Measurements from ENCODE around the gene ARF1.

Gene ARF1

DNA sequence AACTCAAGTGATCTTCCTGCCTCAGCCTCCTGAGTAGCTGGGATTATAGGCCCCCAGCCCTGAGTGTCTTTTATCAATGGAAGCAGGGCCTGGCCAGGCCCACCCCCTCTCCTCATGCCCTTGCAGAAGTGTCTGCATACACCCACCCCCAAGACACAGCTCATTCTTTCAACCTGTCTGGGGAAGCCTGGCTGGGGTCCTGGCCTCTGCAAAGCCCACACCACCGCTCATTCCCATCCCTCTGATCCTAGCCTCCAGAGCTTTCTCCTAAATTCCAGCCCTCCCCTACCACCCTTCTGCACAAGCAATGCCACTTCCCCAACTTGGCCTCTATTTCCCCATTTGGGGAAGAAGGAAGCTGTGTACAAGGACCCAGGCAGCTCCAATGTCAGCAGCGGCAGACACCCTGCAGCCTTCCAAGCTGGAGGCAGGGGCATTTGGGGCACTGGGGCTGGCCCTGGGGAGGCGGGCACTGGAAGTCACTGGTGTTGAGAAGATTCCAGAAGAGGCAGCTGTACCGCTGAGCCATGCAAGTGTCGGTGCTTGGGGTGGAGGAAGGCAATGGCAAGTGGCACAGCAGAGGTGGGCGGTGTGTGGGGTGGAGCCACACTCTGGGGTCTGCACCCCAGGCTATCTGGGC, 33.7 kb upstream of the ARF1 start:
- no peak overlapping the region for H3K4me2 ChIP-seq (ENCODE audit: low read length)
- no peak overlapping the region for H2AFZ ChIP-seq
- H3K27me3 ChIP-seq (ENCODE audit: control insufficient read depth, insufficient read depth, low read length), result no peaks in the 10 kb centered on the region
- TF ChIP-seq, protein P1, sequence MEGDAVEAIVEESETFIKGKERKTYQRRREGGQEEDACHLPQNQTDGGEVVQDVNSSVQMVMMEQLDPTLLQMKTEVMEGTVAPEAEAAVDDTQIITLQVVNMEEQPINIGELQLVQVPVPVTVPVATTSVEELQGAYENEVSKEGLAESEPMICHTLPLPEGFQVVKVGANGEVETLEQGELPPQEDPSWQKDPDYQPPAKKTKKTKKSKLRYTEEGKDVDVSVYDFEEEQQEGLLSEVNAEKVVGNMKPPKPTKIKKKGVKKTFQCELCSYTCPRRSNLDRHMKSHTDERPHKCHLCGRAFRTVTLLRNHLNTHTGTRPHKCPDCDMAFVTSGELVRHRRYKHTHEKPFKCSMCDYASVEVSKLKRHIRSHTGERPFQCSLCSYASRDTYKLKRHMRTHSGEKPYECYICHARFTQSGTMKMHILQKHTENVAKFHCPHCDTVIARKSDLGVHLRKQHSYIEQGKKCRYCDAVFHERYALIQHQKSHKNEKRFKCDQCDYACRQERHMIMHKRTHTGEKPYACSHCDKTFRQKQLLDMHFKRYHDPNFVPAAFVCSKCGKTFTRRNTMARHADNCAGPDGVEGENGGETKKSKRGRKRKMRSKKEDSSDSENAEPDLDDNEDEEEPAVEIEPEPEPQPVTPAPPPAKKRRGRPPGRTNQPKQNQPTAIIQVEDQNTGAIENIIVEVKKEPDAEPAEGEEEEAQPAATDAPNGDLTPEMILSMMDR (IDR thresholded peaks at IDR 0.05), result no peak
- no peaks in the 10 kb centered on the region for H3K9me3 ChIP-seq (ENCODE audit: control insufficient read depth, low read length)
- H3K4me3 ChIP-seq (ENCODE audit: low read depth, low read length), result no peak overlapping the region
- no peaks in the 10 kb centered on the region for H3K79me2 ChIP-seq
- H3K27ac ChIP-seq, result no peak overlapping the region
- no peak overlapping the region for H3K9ac ChIP-seq
- H3K36me3 ChIP-seq (ENCODE audit: control insufficient read depth, insufficient read depth, low read length), result no peaks in the 10 kb centered on the region
- no peaks in the 10 kb centered on the region for H3K4me1 ChIP-seq

DNA sequence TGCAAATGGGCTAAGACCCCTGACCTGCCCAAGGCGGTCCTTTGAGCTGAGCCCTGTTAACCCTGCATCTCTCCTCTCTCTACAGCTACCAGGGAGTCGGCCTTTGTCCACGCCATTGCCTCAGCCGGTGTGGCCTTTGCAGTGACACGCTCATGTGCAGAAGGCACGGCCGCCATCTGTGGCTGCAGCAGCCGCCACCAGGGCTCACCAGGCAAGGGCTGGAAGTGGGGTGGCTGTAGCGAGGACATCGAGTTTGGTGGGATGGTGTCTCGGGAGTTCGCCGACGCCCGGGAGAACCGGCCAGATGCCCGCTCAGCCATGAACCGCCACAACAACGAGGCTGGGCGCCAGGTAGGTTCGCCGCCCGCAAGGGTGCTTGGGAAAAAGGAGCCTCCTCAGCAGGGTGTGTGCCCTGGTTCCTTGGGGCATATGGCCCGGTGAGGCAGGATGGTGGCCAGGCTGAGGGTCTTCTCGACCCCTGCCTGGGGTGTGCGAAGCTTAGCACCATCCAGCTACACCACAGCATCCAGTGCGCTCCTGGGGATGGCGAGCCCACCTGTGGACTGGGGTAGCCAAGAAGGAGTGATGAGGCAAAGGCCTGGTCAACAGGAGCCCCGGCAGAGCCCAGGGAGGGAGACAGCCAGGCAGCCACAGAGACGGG, 31.8 kb upstream of the ARF1 start:
- TF ChIP-seq, protein P1 (IDR thresholded peaks at IDR 0.05), result no peak
- Histone ChIP-seq H3K79me2 (no peaks in the 10 kb centered on the region), H2AFZ (no peak overlapping the region), H3K4me2 (ENCODE audit: low read length) (no peak overlapping the region), H3K9ac (no peak overlapping the region), H3K36me3 (ENCODE audit: control insufficient read depth, insufficient read depth, low read length) (no peaks in the 10 kb centered on the region), H3K27me3 (ENCODE audit: control insufficient read depth, insufficient read depth, low read length) (no peaks in the 10 kb centered on the region), H3K27ac (no peak overlapping the region), H3K4me1 (no peaks in the 10 kb centered on the region), H3K9me3 (ENCODE audit: control insufficient read depth, low read length) (no peaks in the 10 kb centered on the region), H3K4me3 (ENCODE audit: low read depth, low read length) (no peak overlapping the region)

DNA sequence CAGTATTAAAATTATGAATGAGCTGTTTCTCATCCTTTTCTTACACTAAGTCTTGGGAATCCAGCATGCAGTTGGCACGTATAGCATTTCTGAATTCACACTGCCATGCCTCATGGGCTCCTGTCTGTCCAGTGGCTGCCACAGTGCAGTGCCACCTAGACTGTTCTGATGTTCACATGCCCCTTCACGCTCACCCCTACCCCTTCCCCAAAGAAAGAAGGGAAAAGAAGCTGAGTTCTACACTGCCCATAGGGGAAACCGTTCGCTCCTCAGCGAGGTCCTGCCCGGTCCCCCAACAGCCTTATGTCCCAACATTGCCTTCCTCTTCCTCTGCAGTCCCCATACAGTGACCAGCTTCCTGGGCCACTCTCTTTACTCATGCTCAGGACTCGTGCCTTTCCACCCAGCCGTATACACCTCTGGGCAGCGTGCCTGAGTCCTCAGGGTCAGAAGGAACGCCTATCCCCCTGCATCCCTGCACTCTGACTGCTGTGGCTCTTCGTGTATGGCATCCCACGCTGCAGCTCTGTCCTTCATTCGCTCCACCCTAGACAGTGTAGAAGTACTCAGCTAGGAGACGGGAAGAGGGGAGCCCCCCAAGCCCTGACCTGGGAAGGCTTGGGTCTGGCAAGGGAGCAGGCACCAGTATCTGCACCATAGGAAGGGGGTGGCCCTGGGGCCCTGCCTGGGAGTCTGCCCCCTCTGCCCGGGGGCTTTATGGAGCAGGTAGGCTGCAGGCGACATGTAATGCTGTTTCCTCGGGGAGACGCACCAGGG, 24.1 kb upstream of the ARF1 start:
- Histone ChIP-seq H3K9me3 (ENCODE audit: control insufficient read depth, low read length) (no peaks in the 10 kb centered on the region), H3K4me2 (ENCODE audit: low read length) (no peak overlapping the region), H3K27ac (no peak overlapping the region), H3K36me3 (ENCODE audit: control insufficient read depth, insufficient read depth, low read length) (no peaks in the 10 kb centered on the region), H3K4me3 (ENCODE audit: low read depth, low read length) (no peak overlapping the region), H3K27me3 (ENCODE audit: control insufficient read depth, insufficient read depth, low read length) (peaks cover 8% of the 10 kb centered on the region), H3K4me1 (no peaks in the 10 kb centered on the region), H3K9ac (no peak overlapping the region), H3K79me2 (no peaks in the 10 kb centered on the region), H2AFZ (no peak overlapping the region)
- TF ChIP-seq, protein P1 (IDR thresholded peaks at IDR 0.05), result no peak

DNA sequence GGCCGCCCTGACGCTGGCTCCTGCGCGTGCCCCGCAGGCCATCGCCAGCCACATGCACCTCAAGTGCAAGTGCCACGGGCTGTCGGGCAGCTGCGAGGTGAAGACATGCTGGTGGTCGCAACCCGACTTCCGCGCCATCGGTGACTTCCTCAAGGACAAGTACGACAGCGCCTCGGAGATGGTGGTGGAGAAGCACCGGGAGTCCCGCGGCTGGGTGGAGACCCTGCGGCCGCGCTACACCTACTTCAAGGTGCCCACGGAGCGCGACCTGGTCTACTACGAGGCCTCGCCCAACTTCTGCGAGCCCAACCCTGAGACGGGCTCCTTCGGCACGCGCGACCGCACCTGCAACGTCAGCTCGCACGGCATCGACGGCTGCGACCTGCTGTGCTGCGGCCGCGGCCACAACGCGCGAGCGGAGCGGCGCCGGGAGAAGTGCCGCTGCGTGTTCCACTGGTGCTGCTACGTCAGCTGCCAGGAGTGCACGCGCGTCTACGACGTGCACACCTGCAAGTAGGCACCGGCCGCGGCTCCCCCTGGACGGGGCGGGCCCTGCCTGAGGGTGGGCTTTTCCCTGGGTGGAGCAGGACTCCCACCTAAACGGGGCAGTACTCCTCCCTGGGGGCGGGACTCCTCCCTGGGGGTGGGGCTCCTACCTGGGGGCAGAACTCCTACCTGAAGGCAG, 23.4 kb upstream of the ARF1 start:
- TF ChIP-seq, protein P1 (IDR thresholded peaks at IDR 0.05), result no peak
- H3K9ac ChIP-seq, result no peak overlapping the region
- H3K79me2 ChIP-seq, result no peaks in the 10 kb centered on the region
- H3K4me3 ChIP-seq (ENCODE audit: low read depth, low read length), result no peak overlapping the region
- no peak overlapping the region for H3K27ac ChIP-seq
- no peak overlapping the region for H2AFZ ChIP-seq
- peaks cover 8% of the 10 kb centered on the region for H3K27me3 ChIP-seq (ENCODE audit: control insufficient read depth, insufficient read depth, low read length)
- peak overlapping the region; percentile 29 for H3K4me2 ChIP-seq (ENCODE audit: low read length)
- H3K36me3 ChIP-seq (ENCODE audit: control insufficient read depth, insufficient read depth, low read length), result no peaks in the 10 kb centered on the region
- H3K4me1 ChIP-seq, result no peaks in the 10 kb centered on the region
- H3K9me3 ChIP-seq (ENCODE audit: control insufficient read depth, low read length), result no peaks in the 10 kb centered on the region

Measured in parathyroid adenoma (tissue), 2 donors.